Epithelial cell of proximal tubule (primary cell): ENCODE results near the gene AQP5. TPM values are rescaled to one million over a fixed set of nuclear protein-coding genes. Genes with fewer than 3 reads are reported as not detected.

Experiments
- DNase-seq: peaks from one replicate; pipeline ENCODE4 v3.0.0-alpha.2; 2011; ENCODE audit warnings: low read depth
- H3K4me3 ChIP-seq: 2 replicates; pipeline ENCODE4 v1.5.1; 2011; ENCODE audit warnings: low read depth, mild to moderate bottlenecking, low read length
- total RNA-seq: library from RNA; depleted of rRNA; stranded (reverse); fragments of >200 nt; gene quantifications from 2 replicates; pipeline ENCODE4 v1.2.3, GENCODE V29; 2015
- TF ChIP-seq, protein P1 (sequence below): conservative IDR thresholded peaks from 2 replicates; pipeline ENCODE4 v1.5.1; 2012; ENCODE audit warnings: low read depth, mild to moderate bottlenecking, low read length

AQP5 gene
- total RNA-seq, 1 donor from 2014 or later, result not detected

DNA sequence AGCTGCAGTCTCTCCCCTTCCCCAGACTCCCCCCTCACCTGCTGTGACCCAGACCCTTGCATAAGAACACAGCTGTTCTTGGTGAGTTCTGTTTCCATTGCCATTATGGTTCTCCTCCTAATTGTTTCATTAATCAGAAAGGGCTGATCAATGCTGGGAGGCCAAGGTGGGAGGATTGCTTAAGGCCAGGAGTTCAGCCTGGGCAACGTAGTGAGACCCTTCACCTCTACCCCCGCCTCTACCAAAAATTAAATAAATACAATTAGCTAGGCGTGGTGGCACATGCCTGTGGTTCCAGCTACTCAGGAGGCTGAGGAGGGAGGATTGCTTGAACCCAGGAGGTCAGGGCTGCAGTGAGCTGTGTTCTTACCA lies 40.8 kb upstream of the AQP5 start:
- H3K4me3 ChIP-seq, result no peak overlapping the region
- TF ChIP-seq, protein P1, sequence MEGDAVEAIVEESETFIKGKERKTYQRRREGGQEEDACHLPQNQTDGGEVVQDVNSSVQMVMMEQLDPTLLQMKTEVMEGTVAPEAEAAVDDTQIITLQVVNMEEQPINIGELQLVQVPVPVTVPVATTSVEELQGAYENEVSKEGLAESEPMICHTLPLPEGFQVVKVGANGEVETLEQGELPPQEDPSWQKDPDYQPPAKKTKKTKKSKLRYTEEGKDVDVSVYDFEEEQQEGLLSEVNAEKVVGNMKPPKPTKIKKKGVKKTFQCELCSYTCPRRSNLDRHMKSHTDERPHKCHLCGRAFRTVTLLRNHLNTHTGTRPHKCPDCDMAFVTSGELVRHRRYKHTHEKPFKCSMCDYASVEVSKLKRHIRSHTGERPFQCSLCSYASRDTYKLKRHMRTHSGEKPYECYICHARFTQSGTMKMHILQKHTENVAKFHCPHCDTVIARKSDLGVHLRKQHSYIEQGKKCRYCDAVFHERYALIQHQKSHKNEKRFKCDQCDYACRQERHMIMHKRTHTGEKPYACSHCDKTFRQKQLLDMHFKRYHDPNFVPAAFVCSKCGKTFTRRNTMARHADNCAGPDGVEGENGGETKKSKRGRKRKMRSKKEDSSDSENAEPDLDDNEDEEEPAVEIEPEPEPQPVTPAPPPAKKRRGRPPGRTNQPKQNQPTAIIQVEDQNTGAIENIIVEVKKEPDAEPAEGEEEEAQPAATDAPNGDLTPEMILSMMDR, result no peak
- no peak for DNase-seq

DNA sequence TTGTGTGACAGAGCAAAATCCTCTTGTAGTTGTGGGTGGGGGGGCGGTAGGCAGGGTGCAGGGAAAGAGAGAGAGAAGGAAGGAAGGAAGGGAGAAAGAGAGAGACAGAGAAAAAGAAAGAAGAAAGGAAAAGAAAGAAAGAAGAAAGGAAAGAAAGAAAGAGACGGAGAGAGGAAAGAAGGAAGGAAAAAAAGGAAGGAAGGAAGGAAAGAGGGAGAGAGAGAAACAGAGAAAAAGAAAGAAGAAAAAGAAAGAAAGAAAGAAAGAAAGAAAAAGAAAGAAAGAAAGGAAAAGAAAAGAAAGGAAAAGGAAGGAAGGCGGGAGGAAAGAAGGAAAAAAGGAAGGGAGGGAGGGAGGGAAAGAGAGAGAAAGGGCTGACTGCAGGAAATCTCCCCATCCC lies 40.4 kb upstream of the AQP5 start:
- TF ChIP-seq, protein P1, result no peak
- no peak overlapping the region for H3K4me3 ChIP-seq
- no peak for DNase-seq

DNA sequence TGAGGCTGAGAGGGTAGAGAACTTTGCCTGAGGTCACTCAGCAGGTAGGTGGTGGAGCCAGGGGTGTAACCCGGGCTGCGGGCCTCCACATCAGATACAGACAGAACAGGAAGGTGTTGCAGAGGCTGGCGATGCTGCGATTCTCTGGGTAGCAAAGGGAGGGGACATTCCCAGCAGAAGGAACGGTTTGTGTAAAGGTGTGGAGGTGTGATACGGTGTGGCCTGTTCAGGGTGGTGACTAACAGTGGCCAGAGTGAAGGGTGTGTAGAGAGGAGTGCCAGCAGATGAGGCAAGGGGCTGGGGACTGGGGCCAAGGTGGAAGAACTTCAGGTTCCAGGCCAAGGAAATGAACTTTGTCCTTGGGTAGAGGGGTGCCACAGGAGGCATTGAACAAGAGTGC lies 39.7 kb upstream of the AQP5 start:
- DNase-seq, result no peak
- no peak overlapping the region for H3K4me3 ChIP-seq
- TF ChIP-seq, protein P1, result no peak

DNA sequence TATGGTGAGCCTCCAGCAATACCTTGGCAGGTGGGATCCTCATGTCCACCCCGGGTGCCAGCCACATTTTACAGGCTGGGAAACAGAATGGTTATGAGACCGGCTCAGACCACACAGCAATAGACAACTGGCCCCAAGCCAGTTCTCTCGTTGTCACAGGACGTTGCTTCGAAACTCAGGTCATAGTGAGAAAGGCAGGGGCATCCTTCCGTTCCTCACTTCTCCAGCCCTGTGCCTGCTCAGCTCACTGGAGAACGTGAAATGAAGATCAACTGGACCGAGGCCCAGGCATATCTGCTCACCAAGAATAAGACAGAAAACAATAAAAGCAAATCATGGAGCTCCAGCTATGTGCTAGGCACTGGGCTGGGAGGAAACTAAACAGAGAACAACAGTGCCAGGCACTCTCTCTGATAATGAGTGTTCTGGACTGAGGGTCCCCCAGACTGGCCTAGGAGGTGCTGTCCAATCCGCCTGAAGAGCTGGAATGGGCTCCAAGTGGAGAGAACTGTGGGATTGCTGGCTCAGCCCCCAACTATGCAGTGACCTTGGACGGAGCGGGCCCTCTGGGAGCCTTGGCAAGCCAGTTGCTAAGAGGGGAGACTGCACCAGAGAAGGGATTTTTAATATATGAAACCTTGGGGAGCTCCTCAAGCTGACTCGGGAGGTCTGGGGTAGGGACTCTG lies 39.2 kb upstream of the AQP5 start:
- no peak for DNase-seq
- no peak overlapping the region for H3K4me3 ChIP-seq
- TF ChIP-seq, protein P1, result no peak

DNA sequence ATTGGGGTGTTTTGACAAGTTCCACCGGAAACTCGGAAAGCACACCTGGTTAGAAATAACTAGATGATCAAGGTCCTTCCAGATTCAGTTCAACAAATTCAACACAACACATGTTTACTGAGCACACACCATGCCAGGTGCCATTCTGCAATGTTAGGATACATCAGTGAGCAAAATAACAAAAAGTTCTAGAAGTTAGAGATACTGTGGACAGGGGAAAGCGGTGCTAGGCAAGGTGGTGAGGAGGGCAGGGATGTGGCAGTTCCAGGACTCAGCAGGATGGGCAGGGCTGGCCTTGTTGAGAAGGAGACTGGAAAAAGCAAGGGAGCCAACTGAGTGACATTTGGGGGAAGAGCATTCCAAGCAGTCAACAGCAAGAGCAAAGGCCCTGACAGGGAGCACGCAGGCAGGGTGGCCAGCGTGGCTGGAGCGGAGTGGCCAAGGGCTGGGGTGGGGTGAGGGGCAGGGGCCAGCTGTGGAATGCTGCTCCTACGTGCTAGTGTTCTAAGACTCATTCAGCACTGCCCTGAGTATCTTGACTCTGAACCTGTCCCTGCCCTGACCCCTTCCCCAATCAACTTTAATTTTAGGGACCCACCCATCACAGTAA lies 38.5 kb upstream of the AQP5 start:
- DNase-seq, result no peak
- TF ChIP-seq, protein P1, result no peak

DNA sequence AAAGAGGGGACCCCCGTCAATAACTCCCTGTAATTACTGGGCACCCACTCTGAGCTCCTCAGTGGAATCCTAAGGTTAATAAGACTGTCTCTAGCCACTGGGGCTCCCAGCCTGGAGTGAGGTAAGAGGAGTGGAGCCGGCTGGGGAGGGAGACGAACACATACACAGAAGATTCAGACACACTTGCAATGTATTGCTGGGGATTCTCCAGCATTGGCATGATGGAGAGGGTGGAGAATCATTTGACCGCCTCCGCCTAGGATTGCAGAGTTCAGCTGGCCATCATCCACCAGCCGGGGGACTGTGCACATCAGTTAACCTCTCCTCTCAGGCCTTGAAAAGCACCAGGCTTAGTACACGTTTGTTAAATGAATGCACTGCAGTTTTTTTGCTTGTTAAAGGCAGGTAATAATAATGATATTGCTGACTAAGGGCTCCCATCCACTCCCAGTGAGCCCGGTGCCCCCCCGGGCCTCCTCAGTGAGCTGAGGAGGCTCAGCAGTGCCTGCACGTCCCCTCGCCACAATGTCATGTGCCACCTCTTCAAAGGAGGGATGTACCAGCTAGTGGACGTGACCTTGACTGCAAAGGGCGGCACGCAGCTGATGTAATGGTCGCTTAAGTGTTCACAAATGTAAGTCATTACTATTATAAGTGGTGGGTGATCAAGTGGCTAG lies 37.7 kb upstream of the AQP5 start:
- H3K4me3 ChIP-seq, result no peak overlapping the region
- TF ChIP-seq, protein P1, result no peak
- DNase-seq, result no peak

More for the DNA sequence above, 38.5 kb upstream of the AQP5 start:
- H3K4me3 ChIP-seq, result no peak overlapping the region
